SK-N-MC (cell line): ENCODE measurements around the gene ENPP3.
A peak's percentile ranks its signal among the peaks of the same experiment; 100 is the strongest.
"Not testable (repeated sequence)": the region's sequence is repeated elsewhere in the genome, so short reads cannot be mapped to it uniquely, and the experiment has no call there.

Experiments
- DNase-seq: peaks from one replicate; pipeline ENCODE4 v3.0.0-alpha.2; 2011; ENCODE audit warnings: low read depth, low spot score
- H3K27ac ChIP-seq: fragments of 200-600 bp; sonication (generic); 2 replicates; pipeline ENCODE4 v1.5.1; 2016; ENCODE audit warnings: mixed run types
- H3K36me3 ChIP-seq: fragments of 200-600 bp; sonication (generic); 2 replicates; pipeline ENCODE4 v1.6.1; 2017; ENCODE audit warnings: antibody characterized with exemption, low read length, mixed read lengths; ENCODE audit not compliant: insufficient read depth
- H3K4me3 ChIP-seq: fragments of 200-600 bp; sonication (generic); 2 replicates; pipeline ENCODE4 v1.5.1; 2016
- H3K9ac ChIP-seq: fragments of 200-600 bp; sonication (generic); 2 replicates; pipeline ENCODE4 v1.8.0; 2017; ENCODE audit warnings: mixed run types, mixed read lengths; ENCODE audit not compliant: insufficient read length
- H3K9me3 ChIP-seq: fragments of 200-600 bp; sonication (generic); 2 replicates; pipeline ENCODE4 v1.6.1; 2017; ENCODE audit warnings: low read depth, mild to moderate bottlenecking, antibody characterized with exemption, low read length, moderate library complexity, mixed read lengths
- EZH2 ChIP-seq: fragments of 200-600 bp; sonication (generic); IDR thresholded peaks from one replicate; pipeline ENCODE4 v1.6.1; 2017; ENCODE audit warnings: antibody characterized with exemption
- FOXP2 ChIP-seq: optimal IDR thresholded peaks from 2 replicates; pipeline ENCODE3; 2011; ENCODE audit warnings: mild to moderate bottlenecking, moderate library complexity; ENCODE audit not compliant: insufficient read depth; ENCODE audit errors: extremely low read length, control extremely low read depth
- POLR2AphosphoS5 ChIP-seq: IDR thresholded peaks from 2 replicates; pipeline ENCODE4 v1.6.1; 2012; ENCODE audit warnings: mild to moderate bottlenecking, low read depth, low read length, borderline replicate concordance

The ENPP3 gene

DNA sequence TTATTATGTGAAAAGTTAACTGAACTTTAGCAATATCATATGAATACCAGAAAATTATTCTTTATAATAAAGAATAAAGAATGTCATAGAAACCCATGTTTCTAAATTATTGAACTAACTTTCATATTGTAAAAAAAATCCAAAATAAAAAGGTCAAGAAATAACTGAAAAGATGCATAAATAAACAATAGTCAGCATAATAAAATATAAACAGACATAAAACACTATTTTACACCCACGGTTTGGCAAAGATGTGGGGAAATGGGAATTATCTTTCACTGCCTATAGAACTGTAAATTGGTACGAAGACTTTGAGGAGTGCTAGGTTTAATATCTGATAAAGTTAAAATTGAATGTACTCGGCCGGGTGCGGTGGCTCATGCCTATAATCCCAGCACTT is 108.4 kb downstream of the ENPP3 start:
- no peak for DNase-seq
- no peak for TF ChIP-seq POLR2AphosphoS5
- no peak for TF ChIP-seq FOXP2
- TF ChIP-seq EZH2: no peak
- no peaks in the 10 kb centered on the region for H3K9me3 ChIP-seq
- H3K4me3 ChIP-seq: no peak overlapping the region
- H3K36me3 ChIP-seq: peaks cover 3% of the 10 kb centered on the region; the same call in 1 of the 2 replicates
- peak overlapping the region; percentile 19; the same call in 1 of the 2 replicates for H3K27ac ChIP-seq
- no peak overlapping the region for H3K9ac ChIP-seq

- Histone ChIP-seq H3K36me3 (no peaks in the 10 kb centered on the region), H3K27ac (peak overlapping the region; percentile 82), H3K9ac (no peak overlapping the region), H3K9me3 (no peaks in the 10 kb centered on the region), H3K4me3 (no peak overlapping the region)
- DNase-seq: no peak
- TF ChIP-seq FOXP2 (no peak), POLR2AphosphoS5 (no peak)
Observed at GRCh38 chr6:131747821-131748353, 110.8 kb downstream of the ENPP3 start.

DNA sequence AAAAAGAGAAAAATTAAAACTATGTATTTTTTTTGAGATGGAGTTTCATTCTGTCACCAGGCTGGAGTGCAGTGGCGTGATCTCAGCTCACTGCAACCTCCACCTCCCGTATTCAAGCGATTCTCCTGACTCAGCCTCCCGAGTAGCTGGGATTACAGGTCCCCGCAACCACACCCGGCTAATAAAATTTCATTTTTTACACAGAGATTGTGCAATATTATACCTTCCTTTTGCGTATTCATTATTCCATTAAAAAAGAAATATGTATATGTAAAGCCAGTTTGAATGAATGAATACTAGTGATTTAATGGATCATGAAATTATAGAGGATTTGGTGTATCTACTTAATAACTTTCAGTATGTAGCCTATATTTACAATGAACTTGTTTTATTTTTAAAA is 111.9 kb downstream of the ENPP3 start:
- peak overlapping the region; percentile 82; the same call in 1 of the 2 replicates for H3K27ac ChIP-seq
- no peak overlapping the region for H3K9ac ChIP-seq
- no peaks in the 10 kb centered on the region for H3K36me3 ChIP-seq
- DNase-seq: no peak
- H3K9me3 ChIP-seq: no peaks in the 10 kb centered on the region
- no peak overlapping the region for H3K4me3 ChIP-seq
- TF ChIP-seq EZH2: no peak

- not testable (repeated sequence) for DNase-seq, H3K4me3 ChIP-seq, H3K36me3 ChIP-seq, H3K9ac ChIP-seq, H3K9me3 ChIP-seq
- peak overlapping the region; percentile 42; the same call in 1 of the 2 replicates for H3K27ac ChIP-seq
Observed at GRCh38 chr6:131751012-131751715, 114.1 kb downstream of the ENPP3 start.

GRCh38 chr6:131754088-131754487 is 117.0 kb downstream of the ENPP3 start:
- no peak for DNase-seq
- H3K27ac ChIP-seq: no peak overlapping the region
- no peaks in the 10 kb centered on the region for H3K9me3 ChIP-seq
- no peak overlapping the region for H3K9ac ChIP-seq
- no peak overlapping the region for H3K4me3 ChIP-seq
- H3K36me3 ChIP-seq: no peaks in the 10 kb centered on the region
- TF ChIP-seq FOXP2: no peak
- no peak for TF ChIP-seq EZH2
- TF ChIP-seq POLR2AphosphoS5: no peak

DNA sequence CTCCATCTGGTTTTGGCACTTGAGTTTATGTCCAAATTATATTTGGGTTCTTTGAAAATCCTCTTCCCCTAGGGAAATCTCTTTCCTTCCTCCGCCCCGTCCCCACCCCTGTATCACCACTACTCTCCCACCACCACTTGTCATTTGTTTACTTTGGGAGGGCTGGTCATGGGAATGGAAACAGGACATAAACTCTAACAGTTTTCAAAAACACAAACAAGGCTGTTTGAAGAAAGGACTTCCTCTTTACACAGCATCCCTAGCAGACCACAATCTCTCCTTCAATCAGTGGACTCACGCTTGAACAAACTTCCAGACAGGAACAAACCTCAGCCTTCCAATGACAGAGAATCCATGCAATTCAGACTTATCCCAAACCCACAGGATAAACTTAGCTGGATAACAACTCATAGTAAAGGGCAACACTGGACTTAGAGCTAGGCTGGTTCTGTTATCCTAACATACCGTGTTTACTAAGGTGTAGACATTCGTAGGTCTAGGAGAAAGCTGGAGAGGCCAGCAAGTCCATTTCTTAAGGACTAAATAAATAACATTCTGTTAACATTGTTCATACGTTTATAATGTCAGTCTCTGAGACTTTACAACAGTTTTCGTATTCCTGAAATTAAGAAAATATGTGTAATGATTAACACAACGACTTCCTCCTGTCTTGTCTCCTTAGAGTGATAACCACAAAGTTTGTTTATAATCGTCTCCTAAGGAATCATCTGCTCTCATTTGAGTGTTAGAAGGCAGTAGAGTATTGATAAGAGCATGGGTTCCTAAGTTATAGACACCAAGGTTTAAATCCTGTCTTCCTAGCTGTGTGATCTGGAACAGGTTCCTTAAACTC is 117.8 kb downstream of the ENPP3 start:
- Histone ChIP-seq H3K9ac (no peak overlapping the region), H3K27ac (0 out of 2 replicates have a peak overlapping the region, but pooled peaks have one; percentile 44), H3K9me3 (no peaks in the 10 kb centered on the region), H3K36me3 (no peaks in the 10 kb centered on the region), H3K4me3 (no peak overlapping the region)
- TF ChIP-seq EZH2 (no peak), FOXP2 (no peak), POLR2AphosphoS5 (no peak)
- DNase-seq: no peak

- H3K9me3 ChIP-seq: no peaks in the 10 kb centered on the region
- H3K9ac ChIP-seq: no peak overlapping the region
- 0 out of 2 replicates have a peak overlapping the region, but pooled peaks have one; percentile 44 for H3K27ac ChIP-seq
- no peak overlapping the region for H3K4me3 ChIP-seq
- H3K36me3 ChIP-seq: no peaks in the 10 kb centered on the region
- TF ChIP-seq POLR2AphosphoS5 (no peak), EZH2 (no peak), FOXP2 (no peak)
- no peak for DNase-seq
Observed at GRCh38 chr6:131755597-131755996, 118.5 kb downstream of the ENPP3 start.

GRCh38 chr6:131756039-131756438 is 118.9 kb downstream of the ENPP3 start:
- Histone ChIP-seq H3K9me3 (no peaks in the 10 kb centered on the region), H3K9ac (no peak overlapping the region), H3K4me3 (no peak overlapping the region), H3K36me3 (no peaks in the 10 kb centered on the region), H3K27ac (no peak overlapping the region)
- TF ChIP-seq POLR2AphosphoS5: no peak
- no peak for TF ChIP-seq FOXP2
- no peak for TF ChIP-seq EZH2
- DNase-seq: no peak

DNA sequence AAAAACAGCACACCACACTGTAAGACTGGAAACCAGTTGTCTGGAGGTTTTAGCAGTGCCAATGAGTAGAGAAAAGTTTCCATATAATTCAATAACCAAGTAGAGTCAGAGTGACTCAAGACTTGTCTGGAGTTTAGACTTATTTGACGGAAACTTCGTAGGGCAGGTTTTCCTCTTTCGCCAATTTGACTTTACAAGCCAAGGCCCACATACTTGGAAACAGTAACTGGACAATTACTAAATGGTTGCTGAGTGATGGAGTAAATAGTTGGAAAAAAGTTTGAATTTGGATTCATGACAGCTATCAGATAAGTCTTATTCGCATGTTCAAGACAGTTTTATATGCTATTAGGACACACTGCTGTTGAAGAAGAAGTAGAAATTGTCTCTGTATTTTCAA is 121.8 kb downstream of the ENPP3 start:
- H3K9me3 ChIP-seq: no peaks in the 10 kb centered on the region
- no peak overlapping the region for H3K4me3 ChIP-seq
- no peak overlapping the region for H3K9ac ChIP-seq
- TF ChIP-seq POLR2AphosphoS5: no peak
- no peak for TF ChIP-seq FOXP2
- TF ChIP-seq EZH2: no peak
- no peaks in the 10 kb centered on the region for H3K36me3 ChIP-seq
- H3K27ac ChIP-seq: peak overlapping the region; percentile 100
- no peak for DNase-seq
